ENCODE data around the gene CHD5. TPM values are rescaled to one million over a fixed set of nuclear protein-coding genes. Genes with fewer than 3 reads are reported as not detected.

The CHD5 gene
- total and polyA plus RNA-seq, 2 of the 13 experiments (the other 11 are each of a cell fraction or from before 2014, with no cell fraction given) = 0.02 to 0.21 TPM

DNA sequence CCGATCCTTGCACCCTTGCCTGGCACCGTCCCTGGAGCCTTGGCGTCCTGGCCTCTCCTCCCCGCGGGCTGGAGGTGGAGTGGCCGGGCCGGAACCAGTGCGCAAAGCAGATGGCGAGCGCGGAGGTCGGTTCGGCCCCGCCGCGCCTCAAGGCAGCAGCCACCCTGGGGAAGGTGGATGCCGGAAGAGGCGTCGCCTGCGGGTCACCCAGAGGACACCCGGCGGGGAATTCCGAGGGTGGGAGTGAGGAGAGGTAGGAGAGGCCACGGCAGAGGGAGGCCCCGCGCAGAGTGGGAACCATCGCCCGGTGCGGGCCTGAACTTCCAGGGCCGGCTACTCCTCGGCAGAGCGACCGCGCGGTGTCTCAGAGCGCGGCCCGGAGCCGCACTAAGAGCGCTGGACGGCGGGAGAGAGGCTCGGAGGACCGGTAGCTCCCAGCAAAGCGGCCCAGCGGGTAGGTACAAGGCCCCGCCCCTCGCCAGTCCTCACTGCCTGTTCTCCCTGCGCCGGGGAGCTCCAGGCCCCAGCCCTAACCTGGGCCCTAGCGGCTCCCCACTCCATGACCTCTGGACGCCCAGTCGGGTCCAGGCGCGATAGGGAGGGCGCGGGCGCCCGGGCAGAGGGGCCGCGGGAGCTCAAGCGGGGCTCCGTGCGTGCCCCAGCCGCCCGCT is 25.9 kb upstream of the CHD5 start, which contains the start of gene RNF207 (continued):
- no peak for TF ChIP-seq ZNF263 (CRISPR knock-in tag; IDR thresholded peaks at IDR 0.05)
- TF ChIP-seq EP300 (IDR thresholded peaks at IDR 0.05; ENCODE audit: low read depth in 2 of 2, low read length in 2 of 2) = no peak
- TF ChIP-seq EP300 (CRISPR knock-in tag; IDR thresholded peaks at IDR 0.05; ENCODE audit: borderline replicate concordance) = no peak; the same call in 1 of the 2 replicates
- peak; percentile 65; the same call in 1 of the 2 replicates for TF ChIP-seq HOXA5 (CRISPR knock-in tag; IDR thresholded peaks at IDR 0.05)
- TF ChIP-seq SRSF1 (optimal IDR thresholded peaks at IDR 0.05; ENCODE audit: low read depth, low read length) = no peak
- TF ChIP-seq, protein P1, sequence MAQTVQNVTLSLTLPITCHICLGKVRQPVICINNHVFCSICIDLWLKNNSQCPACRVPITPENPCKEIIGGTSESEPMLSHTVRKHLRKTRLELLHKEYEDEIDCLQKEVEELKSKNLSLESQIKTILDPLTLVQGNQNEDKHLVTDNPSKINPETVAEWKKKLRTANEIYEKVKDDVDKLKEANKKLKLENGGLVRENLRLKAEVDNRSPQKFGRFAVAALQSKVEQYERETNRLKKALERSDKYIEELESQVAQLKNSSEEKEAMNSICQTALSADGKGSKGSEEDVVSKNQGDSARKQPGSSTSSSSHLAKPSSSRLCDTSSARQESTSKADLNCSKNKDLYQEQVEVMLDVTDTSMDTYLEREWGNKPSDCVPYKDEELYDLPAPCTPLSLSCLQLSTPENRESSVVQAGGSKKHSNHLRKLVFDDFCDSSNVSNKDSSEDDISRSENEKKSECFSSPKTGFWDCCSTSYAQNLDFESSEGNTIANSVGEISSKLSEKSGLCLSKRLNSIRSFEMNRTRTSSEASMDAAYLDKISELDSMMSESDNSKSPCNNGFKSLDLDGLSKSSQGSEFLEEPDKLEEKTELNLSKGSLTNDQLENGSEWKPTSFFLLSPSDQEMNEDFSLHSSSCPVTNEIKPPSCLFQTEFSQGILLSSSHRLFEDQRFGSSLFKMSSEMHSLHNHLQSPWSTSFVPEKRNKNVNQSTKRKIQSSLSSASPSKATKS (CRISPR knock-in tag; IDR thresholded peaks at IDR 0.05) = no peak
- TF ChIP-seq TCF12 (IDR thresholded peaks at IDR 0.05) = no peak
- peak; percentile 91 for TF ChIP-seq TCF12 (CRISPR knock-in tag; IDR thresholded peaks at IDR 0.05)
- TF ChIP-seq ZNF605 (CRISPR knock-in tag; IDR thresholded peaks at IDR 0.05) = 0 out of 2 replicates have a peak, but pooled peaks have one; percentile 28
- peak; percentile 78 for TF ChIP-seq ZMYM3 (CRISPR knock-in tag; IDR thresholded peaks at IDR 0.05)
- peak; percentile 72; the same call in 1 of the 2 replicates for TF ChIP-seq ZSCAN25 (CRISPR knock-in tag; IDR thresholded peaks at IDR 0.05)
- TF ChIP-seq HNRNPL (IDR thresholded peaks at IDR 0.05; ENCODE audit: low read depth, low read length) = 0 out of 2 replicates have a peak, but pooled peaks have one; percentile 29
- TF ChIP-seq, protein P2, sequence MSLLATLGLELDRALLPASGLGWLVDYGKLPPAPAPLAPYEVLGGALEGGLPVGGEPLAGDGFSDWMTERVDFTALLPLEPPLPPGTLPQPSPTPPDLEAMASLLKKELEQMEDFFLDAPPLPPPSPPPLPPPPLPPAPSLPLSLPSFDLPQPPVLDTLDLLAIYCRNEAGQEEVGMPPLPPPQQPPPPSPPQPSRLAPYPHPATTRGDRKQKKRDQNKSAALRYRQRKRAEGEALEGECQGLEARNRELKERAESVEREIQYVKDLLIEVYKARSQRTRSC (CRISPR knock-in tag; IDR thresholded peaks at IDR 0.05; ENCODE audit: low read depth) = no peak
- peak; percentile 43 for TF ChIP-seq ZNF883 (CRISPR knock-in tag; IDR thresholded peaks at IDR 0.05; ENCODE audit: not compliant biosample characterization)
- TF ChIP-seq MTA1 (CRISPR knock-in tag; IDR thresholded peaks at IDR 0.05; ENCODE audit: borderline replicate concordance) = peak; percentile 81; the same call in 1 of the 2 replicates
- TF ChIP-seq, protein P3, sequence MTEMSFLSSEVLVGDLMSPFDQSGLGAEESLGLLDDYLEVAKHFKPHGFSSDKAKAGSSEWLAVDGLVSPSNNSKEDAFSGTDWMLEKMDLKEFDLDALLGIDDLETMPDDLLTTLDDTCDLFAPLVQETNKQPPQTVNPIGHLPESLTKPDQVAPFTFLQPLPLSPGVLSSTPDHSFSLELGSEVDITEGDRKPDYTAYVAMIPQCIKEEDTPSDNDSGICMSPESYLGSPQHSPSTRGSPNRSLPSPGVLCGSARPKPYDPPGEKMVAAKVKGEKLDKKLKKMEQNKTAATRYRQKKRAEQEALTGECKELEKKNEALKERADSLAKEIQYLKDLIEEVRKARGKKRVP (CRISPR knock-in tag; IDR thresholded peaks at IDR 0.05) = no peak
- no peak for TF ChIP-seq ZNF24 (IDR thresholded peaks at IDR 0.05)
- no peak for TF ChIP-seq RFX5 (IDR thresholded peaks at IDR 0.05; ENCODE audit: low read depth, low read length)
- TF ChIP-seq POLR2A (IDR thresholded peaks at IDR 0.05; ENCODE audit: insufficient read depth in 1 of 2, low read depth in 2 of 2, low read length in 2 of 2) = peak; percentile 71 to 81
- TF ChIP-seq, protein P4, sequence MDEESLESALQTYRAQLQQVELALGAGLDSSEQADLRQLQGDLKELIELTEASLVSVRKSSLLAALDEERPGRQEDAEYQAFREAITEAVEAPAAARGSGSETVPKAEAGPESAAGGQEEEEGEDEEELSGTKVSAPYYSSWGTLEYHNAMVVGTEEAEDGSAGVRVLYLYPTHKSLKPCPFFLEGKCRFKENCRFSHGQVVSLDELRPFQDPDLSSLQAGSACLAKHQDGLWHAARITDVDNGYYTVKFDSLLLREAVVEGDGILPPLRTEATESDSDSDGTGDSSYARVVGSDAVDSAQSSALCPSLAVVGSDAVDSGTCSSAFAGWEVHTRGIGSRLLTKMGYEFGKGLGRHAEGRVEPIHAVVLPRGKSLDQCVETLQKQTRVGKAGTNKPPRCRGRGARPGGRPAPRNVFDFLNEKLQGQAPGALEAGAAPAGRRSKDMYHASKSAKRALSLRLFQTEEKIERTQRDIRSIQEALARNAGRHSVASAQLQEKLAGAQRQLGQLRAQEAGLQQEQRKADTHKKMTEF (CRISPR knock-in tag; IDR thresholded peaks at IDR 0.05) = peak; percentile 67
- TF ChIP-seq ZNF234 (CRISPR knock-in tag; conservative IDR thresholded peaks at IDR 0.05) = no peak
- TF ChIP-seq DMAP1 (CRISPR knock-in tag; IDR thresholded peaks at IDR 0.05) = peak; percentile 88
- TF ChIP-seq, protein P5, sequence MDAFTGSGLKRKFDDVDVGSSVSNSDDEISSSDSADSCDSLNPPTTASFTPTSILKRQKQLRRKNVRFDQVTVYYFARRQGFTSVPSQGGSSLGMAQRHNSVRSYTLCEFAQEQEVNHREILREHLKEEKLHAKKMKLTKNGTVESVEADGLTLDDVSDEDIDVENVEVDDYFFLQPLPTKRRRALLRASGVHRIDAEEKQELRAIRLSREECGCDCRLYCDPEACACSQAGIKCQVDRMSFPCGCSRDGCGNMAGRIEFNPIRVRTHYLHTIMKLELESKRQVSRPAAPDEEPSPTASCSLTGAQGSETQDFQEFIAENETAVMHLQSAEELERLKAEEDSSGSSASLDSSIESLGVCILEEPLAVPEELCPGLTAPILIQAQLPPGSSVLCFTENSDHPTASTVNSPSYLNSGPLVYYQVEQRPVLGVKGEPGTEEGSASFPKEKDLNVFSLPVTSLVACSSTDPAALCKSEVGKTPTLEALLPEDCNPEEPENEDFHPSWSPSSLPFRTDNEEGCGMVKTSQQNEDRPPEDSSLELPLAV (CRISPR knock-in tag; conservative IDR thresholded peaks at IDR 0.05; ENCODE audit: low read depth) = no peak
- TF ChIP-seq PAX8 (CRISPR knock-in tag; IDR thresholded peaks at IDR 0.05; ENCODE audit: borderline replicate concordance) = 0 out of 2 replicates have a peak, but pooled peaks have one; percentile 73
- no peak for TF ChIP-seq ZNF589 (CRISPR knock-in tag; conservative IDR thresholded peaks at IDR 0.05)

All from HepG2 (cell line).